OCI-LY7 (cell line): ENCODE measurements around the gene CMIP.

Experiments
- EZH2phosphoT487 ChIP-seq: fragments of 200-600 bp; sonication (generic); IDR thresholded peaks from 2 replicates; pipeline ENCODE4 v1.6.1; 2018; ENCODE audit warnings: low read depth, borderline replicate concordance, mild to moderate bottlenecking, mixed run types, antibody characterized with exemption, low read length, moderate library complexity, mixed read lengths
- TF ChIP-seq, protein P1 (sequence below): fragments of 200-600 bp; sonication (generic); conservative IDR thresholded peaks from 2 replicates; pipeline ENCODE4 v1.5.1; 2014; ENCODE audit warnings: mild to moderate bottlenecking, antibody characterized with exemption, low read length, moderate library complexity, mixed read lengths

DNA sequence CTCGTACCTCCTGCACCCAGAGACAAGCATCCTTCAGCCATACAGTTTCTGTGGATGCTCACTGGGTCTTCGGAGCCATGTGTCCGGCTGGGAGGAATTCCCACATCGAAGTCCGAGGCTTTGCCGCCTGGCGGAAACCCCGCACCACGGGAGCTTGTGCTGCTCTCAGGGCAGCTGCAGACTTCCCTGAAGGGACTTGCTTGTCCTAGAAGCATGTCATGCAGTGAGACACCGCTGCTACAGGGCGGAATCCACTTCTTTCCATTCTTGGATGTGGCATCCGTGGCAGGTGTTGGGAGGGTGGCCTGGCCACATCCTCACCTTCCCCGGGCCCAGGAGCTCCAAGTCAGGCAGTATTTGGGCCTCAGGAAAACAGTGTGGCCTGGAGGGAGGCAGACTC is 122.5 kb downstream of the CMIP start:
- TF ChIP-seq, protein P1, sequence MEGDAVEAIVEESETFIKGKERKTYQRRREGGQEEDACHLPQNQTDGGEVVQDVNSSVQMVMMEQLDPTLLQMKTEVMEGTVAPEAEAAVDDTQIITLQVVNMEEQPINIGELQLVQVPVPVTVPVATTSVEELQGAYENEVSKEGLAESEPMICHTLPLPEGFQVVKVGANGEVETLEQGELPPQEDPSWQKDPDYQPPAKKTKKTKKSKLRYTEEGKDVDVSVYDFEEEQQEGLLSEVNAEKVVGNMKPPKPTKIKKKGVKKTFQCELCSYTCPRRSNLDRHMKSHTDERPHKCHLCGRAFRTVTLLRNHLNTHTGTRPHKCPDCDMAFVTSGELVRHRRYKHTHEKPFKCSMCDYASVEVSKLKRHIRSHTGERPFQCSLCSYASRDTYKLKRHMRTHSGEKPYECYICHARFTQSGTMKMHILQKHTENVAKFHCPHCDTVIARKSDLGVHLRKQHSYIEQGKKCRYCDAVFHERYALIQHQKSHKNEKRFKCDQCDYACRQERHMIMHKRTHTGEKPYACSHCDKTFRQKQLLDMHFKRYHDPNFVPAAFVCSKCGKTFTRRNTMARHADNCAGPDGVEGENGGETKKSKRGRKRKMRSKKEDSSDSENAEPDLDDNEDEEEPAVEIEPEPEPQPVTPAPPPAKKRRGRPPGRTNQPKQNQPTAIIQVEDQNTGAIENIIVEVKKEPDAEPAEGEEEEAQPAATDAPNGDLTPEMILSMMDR = no peak
- TF ChIP-seq EZH2phosphoT487 = no peak
